Body of pancreas (tissue), 4 donors: ENCODE measurements around the gene SIK3. TPM values are rescaled to one million over a fixed set of nuclear protein-coding genes. Genes with fewer than 3 reads are reported as not detected.

Source experiments
- ATAC-seq: fragments of 150-250 bp; one replicate; pipeline ENCODE4 v1.9.1; 2016
- DNase-seq, 4 donors: peaks; one replicate each; pipeline ENCODE4 v3.0.0-alpha.2; 2019
- H3K27ac ChIP-seq, 4 donors: fragments of 200-600 bp; sonication (generic); 1 replicate in 3 of 4; 2 replicates in 1 of 4; pipeline versions ENCODE4 v1.5.1 to v1.6.1; 2016 to 2019; ENCODE audit warnings: mild to moderate bottlenecking in 1 of 4, mixed read lengths in 1 of 4, moderate library complexity in 1 of 4
- H3K27me3 ChIP-seq, 2 donors: fragments of 200-600 bp; sonication (generic); one replicate each; pipeline ENCODE4 v1.6.0; 2016; ENCODE audit warnings: mild to moderate bottlenecking in 1 of 2
- H3K36me3 ChIP-seq, 2 donors: fragments of 200-600 bp; sonication (generic); replicated peaks in 1 of 2; 2 replicates each; pipeline ENCODE4 v1.5.1; 2016; ENCODE audit warnings: low read depth in 2 of 2; ENCODE audit not compliant: insufficient read depth in 1 of 2
- H3K4me1 ChIP-seq: fragments of 200-600 bp; sonication (generic); one replicate; pipeline ENCODE4 v1.6.0; 2016
- H3K4me3 ChIP-seq, 2 donors: fragments of 200-600 bp; sonication (generic); 1 replicate in 1 of 2; 2 replicates in 1 of 2; pipeline ENCODE4 v1.5.1; 2016 to 2019
- H3K9me3 ChIP-seq, 3 donors: fragments of 200-600 bp; sonication (generic); 1 replicate in 2 of 3; 2 replicates in 1 of 3; pipeline ENCODE4 v1.5.1; 2016
- POLR2A ChIP-seq, 3 donors: fragments of 450-650 bp; IDR thresholded peaks; one replicate each; pipeline ENCODE4 v1.6.1; 2016; ENCODE audit warnings: antibody characterized with exemption in 3 of 3, mild to moderate bottlenecking in 2 of 3
- WGBS, 2 donors: methylation state at CpG; one replicate each; pipeline ENCODE4 v1.1.5; 2017; 5-methylcytosine and 5-hydroxymethylcytosine counted together
- intact Hi-C: fragments of 100-400 bp; cut with DNase I; formaldehyde crosslinking; loops from one replicate; pipeline ENCODE4 v1.15.1; 2023
- total RNA-seq, 2 donors: library from RNA; depleted of rRNA; stranded (reverse); fragments of >200 nt; gene quantifications; one replicate each; pipeline ENCODE4 v1.1.0, GENCODE V29; 2016
- TF ChIP-seq, protein P1 (sequence below), 7 experiments: fragments of 450-650 bp in 4 of 7; fragments of 200-600 bp in 3 of 7; sonication (generic) in 3 of 7; IDR thresholded peaks; one replicate each; pipeline ENCODE4 v1.5.1; 2016 to 2019; ENCODE audit warnings: antibody characterized with exemption in 7 of 7

SIK3 gene
- total RNA-seq, 2 donors from 2014 or later: 24.1 to 46.1 TPM

DNA sequence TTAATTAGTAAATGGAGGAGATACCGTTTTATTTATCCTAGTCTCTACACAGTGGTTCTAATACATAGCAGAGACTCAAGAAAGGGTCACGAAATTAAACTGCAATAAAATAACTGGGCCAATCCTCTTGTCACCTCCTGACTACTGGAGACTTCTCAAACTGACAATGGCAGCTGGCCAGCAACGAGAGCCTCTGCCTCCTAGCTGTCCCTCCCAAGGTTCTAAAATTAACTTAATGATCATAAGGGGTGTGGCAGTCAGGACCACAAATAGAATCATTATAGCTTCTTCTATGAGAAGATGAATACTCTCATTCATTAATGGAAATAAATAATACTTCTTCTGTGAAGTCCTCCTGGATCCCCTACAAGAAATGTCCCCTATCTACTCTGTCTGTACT, 197.0 kb downstream of the SIK3 start:
- no peaks in the 10 kb centered on the region for H3K4me1 ChIP-seq
- H3K9me3 ChIP-seq: no peaks in the 10 kb centered on the region
- ATAC-seq: no peak
- TF ChIP-seq POLR2A (IDR thresholded peaks at IDR 0.05): no peak
- TF ChIP-seq, protein P1, sequence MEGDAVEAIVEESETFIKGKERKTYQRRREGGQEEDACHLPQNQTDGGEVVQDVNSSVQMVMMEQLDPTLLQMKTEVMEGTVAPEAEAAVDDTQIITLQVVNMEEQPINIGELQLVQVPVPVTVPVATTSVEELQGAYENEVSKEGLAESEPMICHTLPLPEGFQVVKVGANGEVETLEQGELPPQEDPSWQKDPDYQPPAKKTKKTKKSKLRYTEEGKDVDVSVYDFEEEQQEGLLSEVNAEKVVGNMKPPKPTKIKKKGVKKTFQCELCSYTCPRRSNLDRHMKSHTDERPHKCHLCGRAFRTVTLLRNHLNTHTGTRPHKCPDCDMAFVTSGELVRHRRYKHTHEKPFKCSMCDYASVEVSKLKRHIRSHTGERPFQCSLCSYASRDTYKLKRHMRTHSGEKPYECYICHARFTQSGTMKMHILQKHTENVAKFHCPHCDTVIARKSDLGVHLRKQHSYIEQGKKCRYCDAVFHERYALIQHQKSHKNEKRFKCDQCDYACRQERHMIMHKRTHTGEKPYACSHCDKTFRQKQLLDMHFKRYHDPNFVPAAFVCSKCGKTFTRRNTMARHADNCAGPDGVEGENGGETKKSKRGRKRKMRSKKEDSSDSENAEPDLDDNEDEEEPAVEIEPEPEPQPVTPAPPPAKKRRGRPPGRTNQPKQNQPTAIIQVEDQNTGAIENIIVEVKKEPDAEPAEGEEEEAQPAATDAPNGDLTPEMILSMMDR (IDR thresholded peaks at IDR 0.05): no peak
- H3K4me3 ChIP-seq: no peak overlapping the region
- H3K27ac ChIP-seq: no peak overlapping the region
- WGBS, 2 donors: 78 to 83% methylated on average over 3 of the region's 3 CpGs
- DNase-seq: no peak
- intact Hi-C loops: no loop called here
- no peaks in the 10 kb centered on the region for H3K27me3 ChIP-seq
- H3K36me3 ChIP-seq: no peaks in the 10 kb centered on the region

DNA sequence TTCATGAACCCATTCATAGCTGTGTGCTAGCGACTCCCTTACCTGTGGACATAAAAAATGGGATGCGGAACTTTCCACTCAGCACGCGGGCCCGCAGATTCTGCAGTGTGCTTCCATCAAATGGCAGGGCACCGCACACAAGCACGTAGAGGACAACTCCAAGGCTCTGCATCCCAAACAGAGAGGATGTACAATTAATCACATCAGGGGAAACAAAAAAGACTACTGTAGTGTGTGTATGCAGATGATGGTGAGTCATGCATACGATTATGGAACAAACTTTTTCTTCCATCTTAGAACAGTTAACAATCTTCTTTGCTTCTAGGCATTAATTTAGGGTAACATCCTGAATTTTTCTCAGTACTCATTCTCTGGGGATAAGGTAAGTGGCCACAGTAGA, 202.0 kb downstream of the SIK3 start:
- 94 to 95% methylated on average over 8 of the region's 8 CpGs for WGBS, 2 donors
- ATAC-seq: no peak

DNA sequence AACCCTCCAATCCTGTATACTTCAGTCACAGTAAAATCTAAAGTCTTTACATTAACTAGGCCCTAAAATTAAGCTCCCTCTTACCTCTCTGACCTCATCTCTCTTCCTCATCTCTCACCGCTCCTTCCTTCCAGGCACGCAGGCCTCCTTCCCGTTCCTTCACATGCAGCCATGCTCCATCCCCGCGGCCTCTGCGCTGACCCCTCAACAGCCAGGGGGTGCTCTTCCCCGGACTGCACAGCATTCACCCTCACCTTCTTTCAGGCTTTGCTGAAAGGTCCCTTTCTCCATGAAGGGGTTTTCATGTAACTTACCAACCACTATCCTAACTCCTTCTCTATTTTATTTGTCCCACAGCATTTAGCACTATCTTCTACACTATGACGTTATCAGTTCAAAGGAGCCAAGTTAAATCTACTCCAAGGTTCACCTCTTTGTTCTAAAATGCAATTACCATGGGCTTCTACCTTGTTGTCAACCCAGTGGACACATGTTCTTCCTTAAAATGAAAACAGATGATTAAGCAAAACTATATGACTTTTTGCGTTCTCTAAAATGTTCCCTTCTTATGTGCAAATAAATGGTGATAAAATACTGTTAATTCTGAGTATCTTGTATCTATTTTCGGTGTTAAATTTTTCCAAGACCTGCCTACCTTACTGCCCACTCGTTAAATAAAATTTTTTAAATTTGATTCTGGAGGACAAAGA, 203.0 kb downstream of the SIK3 start:
- ATAC-seq (no peak), DNase-seq (peak in 1 of 4 donors; percentile 15)
- H3K36me3 ChIP-seq: peaks cover 0 to 3% of the 10 kb centered on the region in 2 donors
- TF ChIP-seq, protein P1 (IDR thresholded peaks at IDR 0.05): peak in 4 of 7 experiments; percentile 13 to 29 (median 24)
- no peak for TF ChIP-seq POLR2A (IDR thresholded peaks at IDR 0.05)
- H3K4me3 ChIP-seq: no peak overlapping the region
- intact Hi-C loops: no loop called here
- H3K4me1 ChIP-seq: peaks cover under 1% of the 10 kb centered on the region
- H3K27ac ChIP-seq: no peak overlapping the region
- H3K27me3 ChIP-seq: no peaks in the 10 kb centered on the region
- H3K9me3 ChIP-seq: no peaks in the 10 kb centered on the region
- 67 to 71% methylated on average over 11 of the region's 11 CpGs for WGBS, 2 donors

More for the DNA sequence above, 202.0 kb downstream of the SIK3 start:
- TF ChIP-seq, protein P1 (IDR thresholded peaks at IDR 0.05): no peak
- no peak for TF ChIP-seq POLR2A (IDR thresholded peaks at IDR 0.05)
- intact Hi-C loops: no loop called here
- Histone ChIP-seq H3K9me3 (no peaks in the 10 kb centered on the region), H3K27ac (no peak overlapping the region), H3K4me3 (no peak overlapping the region), H3K4me1 (no peaks in the 10 kb centered on the region), H3K36me3 (peaks cover 0 to 3% of the 10 kb centered on the region in 2 donors), H3K27me3 (no peaks in the 10 kb centered on the region)
- no peak for DNase-seq

DNA sequence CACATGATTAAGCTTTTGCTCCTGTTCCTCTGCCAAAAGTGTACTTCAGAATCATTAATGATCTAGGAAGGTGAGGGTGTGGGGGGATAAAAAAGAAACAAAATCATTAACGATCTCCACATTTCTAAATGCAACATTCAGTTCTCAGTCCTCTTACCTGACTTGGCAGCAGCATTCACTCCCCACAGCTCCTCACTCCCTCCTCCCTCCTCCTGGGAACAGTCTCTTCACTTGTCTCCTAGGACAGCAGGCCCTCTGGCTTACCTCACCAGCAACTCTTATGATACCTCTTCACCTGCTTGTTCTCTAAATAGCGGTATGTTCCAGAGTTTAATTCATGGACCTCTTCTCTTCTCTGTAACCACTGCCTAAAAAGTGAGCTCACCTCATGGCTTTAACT, 204.3 kb downstream of the SIK3 start:
- peaks cover 0 to 3% of the 10 kb centered on the region in 2 donors for H3K36me3 ChIP-seq
- whole genome bisulfite sequencing, 2 donors: 69 to 73% methylated on average over 2 of the region's 2 CpGs
- H3K4me3 ChIP-seq: no peak overlapping the region
- intact Hi-C loops: no loop called here
- H3K9me3 ChIP-seq: no peaks in the 10 kb centered on the region
- no peak overlapping the region for H3K27ac ChIP-seq
- ATAC-seq (peak; percentile 45), DNase-seq (no peak)
- no peaks in the 10 kb centered on the region for H3K27me3 ChIP-seq
- no peak for TF ChIP-seq POLR2A (IDR thresholded peaks at IDR 0.05)
- peaks cover 12% of the 10 kb centered on the region for H3K4me1 ChIP-seq

DNA sequence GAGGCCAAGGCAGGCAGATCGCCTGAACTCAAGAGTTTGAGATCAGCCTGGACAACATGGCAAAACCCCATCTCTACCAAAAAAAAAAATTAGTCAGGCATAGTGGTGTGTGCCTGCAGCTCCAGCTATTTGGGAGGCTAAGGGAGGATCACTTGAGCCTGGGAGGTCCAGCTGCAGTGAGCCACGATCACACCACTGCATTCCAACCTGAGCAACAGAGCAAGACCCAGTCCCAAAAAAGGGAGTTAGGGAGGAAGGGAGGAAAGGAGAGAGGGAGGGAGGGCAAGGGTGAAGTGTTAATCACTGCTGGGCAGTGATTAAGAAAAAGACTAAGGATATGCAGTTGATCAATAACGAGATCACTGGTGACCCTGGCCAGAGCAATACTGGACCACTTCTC, 204.8 kb downstream of the SIK3 start:
- Histone ChIP-seq H3K27ac (peak overlapping the region in 2 of 4 donors; percentile 15 to 35), H3K4me3 (no peak overlapping the region), H3K27me3 (no peaks in the 10 kb centered on the region), H3K9me3 (no peaks in the 10 kb centered on the region), H3K36me3 (peaks cover 0 to 3% of the 10 kb centered on the region in 2 donors), H3K4me1 (peaks cover 16% of the 10 kb centered on the region)
- intact Hi-C loops: no loop called here
- ATAC-seq (no peak), DNase-seq (no peak)
- WGBS, 2 donors: 68 to 78% methylated on average over 3 of the region's 3 CpGs
- no peak for TF ChIP-seq POLR2A (IDR thresholded peaks at IDR 0.05)
- TF ChIP-seq, protein P1 (IDR thresholded peaks at IDR 0.05): no peak
